ENCODE measurements around the gene TIMM10.

TIMM10 gene

DNA sequence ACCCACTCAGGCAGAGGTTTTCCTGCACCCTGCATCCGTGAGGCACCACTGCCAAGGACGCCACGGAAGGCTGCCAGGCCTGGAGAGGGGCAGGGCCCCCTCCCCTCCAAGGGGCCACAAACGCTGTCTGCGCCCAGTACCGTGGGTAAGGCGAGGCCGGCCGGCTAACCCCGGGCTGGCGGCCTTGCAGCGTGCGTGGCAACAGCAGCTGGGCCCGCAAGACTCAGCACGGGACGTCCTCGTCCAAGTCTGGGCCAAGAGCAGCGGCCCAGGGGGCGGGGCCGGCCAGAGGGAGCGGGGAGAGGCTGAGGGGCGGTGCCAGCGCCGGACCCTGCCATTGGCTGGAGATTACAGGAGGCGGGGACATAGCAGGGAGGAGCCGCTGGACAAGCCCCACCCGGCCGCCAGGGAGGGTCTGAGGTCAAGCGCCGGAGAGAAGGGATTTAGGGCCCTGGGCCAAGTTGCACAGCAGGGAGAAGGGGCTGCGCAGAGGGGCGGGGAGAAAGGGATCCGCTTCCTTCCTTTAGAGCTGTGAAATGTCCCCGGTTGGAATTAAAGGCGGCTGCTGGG, 31.1 kb downstream of the TIMM10 start:
- peak; percentile 95 for DNase-seq (ENCODE audit: low read depth, low spot score)
- Histone ChIP-seq H3K9ac (ENCODE audit: insufficient read length, low read depth) (peak overlapping the region; percentile 76), H3K4me3 (ENCODE audit: insufficient read length, low read depth) (no peak overlapping the region), H3K27me3 (ENCODE audit: insufficient read depth, insufficient read length) (no peaks in the 10 kb centered on the region), H3K4me1 (ENCODE audit: insufficient read depth, insufficient read length) (peaks cover 26% of the 10 kb centered on the region), H3K36me3 (ENCODE audit: insufficient read depth, insufficient read length, low read length) (no peaks in the 10 kb centered on the region), H3K9me3 (ENCODE audit: insufficient read depth, low read length) (no peaks in the 10 kb centered on the region)
- TF ChIP-seq ZNF274 (IDR thresholded peaks at IDR 0.05; ENCODE audit: low read depth, low read length), result no peak

DNA sequence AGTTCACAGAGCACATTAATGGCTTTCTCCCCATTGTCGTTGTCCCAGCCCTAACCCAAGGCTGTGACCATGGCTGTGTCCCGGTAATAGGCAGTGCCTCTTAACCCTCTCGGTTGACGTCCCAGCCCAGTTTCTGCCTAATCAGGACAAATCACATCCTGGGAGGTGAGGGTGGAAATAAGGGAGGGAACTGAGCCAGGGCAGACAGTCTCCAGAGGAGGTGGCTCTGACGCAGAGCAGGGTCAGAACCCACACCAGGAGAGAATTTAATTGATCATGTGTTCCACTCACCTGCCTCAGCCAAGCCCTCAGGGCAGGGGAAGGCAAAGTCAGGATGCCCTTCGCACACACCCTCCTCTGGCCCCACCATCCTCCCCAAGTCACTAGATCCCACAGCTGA, 32.0 kb downstream of the TIMM10 start:
- Histone ChIP-seq H3K36me3 (ENCODE audit: insufficient read depth, insufficient read length, low read length) (peaks cover 7% of the 10 kb centered on the region), H3K4me3 (ENCODE audit: insufficient read length, low read depth) (no peak overlapping the region), H3K27me3 (ENCODE audit: insufficient read depth, insufficient read length) (no peaks in the 10 kb centered on the region), H3K4me1 (ENCODE audit: insufficient read depth, insufficient read length) (peaks cover 30% of the 10 kb centered on the region), H3K9me3 (ENCODE audit: insufficient read depth, low read length) (no peaks in the 10 kb centered on the region), H3K9ac (ENCODE audit: insufficient read length, low read depth) (no peak overlapping the region)
- DNase-seq (ENCODE audit: low read depth, low spot score), result no peak
- TF ChIP-seq ZNF274 (IDR thresholded peaks at IDR 0.05; ENCODE audit: low read depth, low read length), result no peak
- no peak for TF ChIP-seq SUZ12 (IDR thresholded peaks at IDR 0.05; ENCODE audit: extremely low read depth, insufficient read depth, insufficient read length)
- TF ChIP-seq YY1 (IDR thresholded peaks at IDR 0.05; ENCODE audit: insufficient read depth, insufficient read length), result no peak

DNA sequence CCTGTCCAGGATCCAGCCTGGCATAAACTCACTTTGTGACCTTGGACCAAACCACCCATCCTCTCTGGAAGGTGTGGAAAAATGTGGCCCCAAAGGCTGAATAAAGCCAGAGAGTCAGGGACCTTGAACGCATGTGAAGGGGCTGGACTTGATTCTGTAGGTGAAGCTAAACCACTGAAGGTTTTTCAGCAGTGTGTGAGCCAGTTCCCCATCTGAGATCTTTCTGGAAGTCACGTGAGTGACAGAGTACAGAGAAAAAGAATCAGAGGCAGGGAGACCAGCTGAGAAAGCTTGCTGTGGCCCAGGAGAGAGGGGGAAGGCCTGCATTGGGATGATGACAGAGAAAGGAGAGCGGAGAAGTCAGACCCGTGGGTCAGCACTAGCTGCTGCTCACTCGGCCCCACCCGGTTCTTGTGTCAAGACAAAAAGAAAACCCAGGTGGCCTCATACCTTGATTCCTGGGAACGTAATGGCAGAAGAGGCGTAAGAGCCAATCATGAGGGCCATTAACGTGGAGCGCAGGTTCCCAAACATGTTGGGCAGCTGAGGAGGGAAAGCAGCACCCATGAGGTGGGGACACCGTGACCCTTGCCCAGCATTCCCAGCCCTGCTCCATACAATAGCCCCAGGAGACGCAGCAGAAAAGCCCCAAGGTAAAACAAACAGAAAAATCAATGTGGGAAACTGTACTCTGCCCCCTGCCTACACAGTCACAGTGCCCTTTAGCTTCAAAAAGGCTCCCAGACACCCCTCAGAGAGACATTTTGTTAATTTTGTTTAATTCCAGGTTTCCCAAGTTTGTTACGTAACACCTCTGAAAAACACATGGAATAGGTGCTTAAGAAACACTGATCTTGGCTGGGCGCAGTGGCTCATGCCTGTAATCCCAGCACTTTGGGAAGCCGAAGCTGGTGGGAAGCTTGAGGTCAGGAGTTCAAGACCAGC, 33.0 kb downstream of the TIMM10 start:
- Histone ChIP-seq H3K4me3 (ENCODE audit: insufficient read length, low read depth) (no peak overlapping the region), H3K9ac (ENCODE audit: insufficient read length, low read depth) (no peak overlapping the region), H3K4me1 (ENCODE audit: insufficient read depth, insufficient read length) (peaks cover 31% of the 10 kb centered on the region), H3K9me3 (ENCODE audit: insufficient read depth, low read length) (no peaks in the 10 kb centered on the region), H3K27me3 (ENCODE audit: insufficient read depth, insufficient read length) (no peaks in the 10 kb centered on the region), H3K36me3 (ENCODE audit: insufficient read depth, insufficient read length, low read length) (peaks cover 7% of the 10 kb centered on the region)
- TF ChIP-seq ZNF274 (IDR thresholded peaks at IDR 0.05; ENCODE audit: low read depth, low read length), result no peak
- TF ChIP-seq YY1 (IDR thresholded peaks at IDR 0.05; ENCODE audit: insufficient read depth, insufficient read length), result no peak
- TF ChIP-seq SUZ12 (IDR thresholded peaks at IDR 0.05; ENCODE audit: extremely low read depth, insufficient read depth, insufficient read length), result no peak
- no peak for DNase-seq (ENCODE audit: low read depth, low spot score)

DNA sequence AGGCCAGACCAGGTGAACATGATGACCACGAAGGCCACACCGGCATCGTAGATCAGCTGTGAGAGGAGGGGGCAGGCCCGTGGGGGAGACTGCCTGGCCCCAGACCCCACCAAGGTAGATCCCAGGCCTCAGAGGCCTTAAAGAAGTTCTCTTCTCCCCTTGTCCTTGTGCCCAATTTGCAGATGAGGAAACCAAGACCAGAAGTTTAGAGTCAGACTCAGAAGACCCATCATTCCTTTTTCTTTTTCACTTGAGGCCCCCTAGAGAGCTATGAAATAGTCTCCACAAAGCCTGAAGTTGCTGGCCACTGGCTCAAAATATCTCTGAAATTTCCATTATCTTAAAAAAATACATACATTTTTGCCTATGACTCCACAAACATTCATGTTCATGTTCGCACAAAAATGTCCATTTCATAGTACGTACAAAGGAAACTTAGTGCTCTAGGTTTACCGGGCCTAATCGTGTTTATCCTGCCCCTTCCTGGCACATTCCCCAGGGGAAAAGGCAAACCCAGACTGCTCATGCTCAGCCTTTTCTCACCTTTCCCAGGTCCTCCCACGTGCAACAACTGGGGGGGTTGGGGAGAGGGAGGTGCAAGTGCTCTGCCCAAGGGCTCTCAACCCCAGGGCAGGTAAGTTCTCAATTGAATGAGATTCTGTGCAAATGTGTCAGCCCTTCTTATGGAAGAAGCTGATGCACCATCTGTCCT, 34.3 kb downstream of the TIMM10 start:
- no peak for DNase-seq (ENCODE audit: low read depth, low spot score)
- Histone ChIP-seq H3K4me3 (ENCODE audit: insufficient read length, low read depth) (no peak overlapping the region), H3K27me3 (ENCODE audit: insufficient read depth, insufficient read length) (no peaks in the 10 kb centered on the region), H3K4me1 (ENCODE audit: insufficient read depth, insufficient read length) (peaks cover 32% of the 10 kb centered on the region), H3K9ac (ENCODE audit: insufficient read length, low read depth) (no peak overlapping the region), H3K36me3 (ENCODE audit: insufficient read depth, insufficient read length, low read length) (peaks cover 7% of the 10 kb centered on the region), H3K9me3 (ENCODE audit: insufficient read depth, low read length) (no peaks in the 10 kb centered on the region)
- TF ChIP-seq ZNF274 (IDR thresholded peaks at IDR 0.05; ENCODE audit: low read depth, low read length), result no peak
- TF ChIP-seq YY1 (IDR thresholded peaks at IDR 0.05; ENCODE audit: insufficient read depth, insufficient read length), result no peak
- no peak for TF ChIP-seq SUZ12 (IDR thresholded peaks at IDR 0.05; ENCODE audit: extremely low read depth, insufficient read depth, insufficient read length)

DNA sequence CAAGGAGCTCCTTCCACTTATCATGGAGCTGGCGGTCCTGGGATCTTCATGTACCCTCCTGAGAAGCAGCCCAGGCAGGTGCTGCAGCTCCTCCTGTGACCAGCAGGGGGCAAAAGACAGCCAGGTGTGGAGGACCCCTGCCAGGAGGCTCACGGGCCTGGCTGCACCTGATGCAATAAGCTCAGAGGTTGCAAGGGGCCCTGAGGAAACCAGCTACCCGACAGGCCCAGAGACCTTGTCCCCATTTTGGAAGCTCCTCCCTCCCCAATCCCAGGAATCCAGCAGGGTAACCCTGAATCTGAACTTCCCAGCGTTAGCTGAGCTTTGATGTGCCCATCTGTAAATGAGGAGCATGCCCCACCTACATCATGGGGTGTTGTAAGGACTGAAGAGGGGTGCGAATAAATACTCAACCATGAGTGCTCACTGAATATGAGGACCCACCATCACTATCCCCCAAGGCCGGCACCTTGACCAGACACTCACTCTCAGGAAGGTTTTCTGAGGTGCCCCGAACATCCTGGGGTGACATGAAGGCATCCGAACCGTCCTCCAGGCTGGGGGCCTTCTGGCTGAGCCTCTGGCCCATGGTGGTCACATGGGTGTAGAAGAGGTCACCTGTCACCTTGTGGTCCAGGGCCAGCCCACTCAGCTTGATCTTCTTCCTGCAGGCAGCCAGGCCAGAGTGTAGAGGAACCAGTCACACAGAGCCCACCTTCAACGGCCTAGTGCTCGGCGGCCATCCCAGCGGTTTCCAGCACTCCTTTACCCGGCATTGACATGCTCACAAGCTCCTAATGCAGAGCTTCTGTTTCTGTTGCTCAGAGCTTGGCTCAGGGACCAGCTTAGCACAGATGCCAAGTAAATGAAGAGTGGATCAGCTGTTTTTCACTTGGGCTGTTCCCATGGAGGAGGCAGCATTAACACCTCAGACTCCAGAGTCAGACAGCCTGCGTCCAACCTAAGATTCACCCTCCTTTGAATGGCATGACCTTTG, 36.7 kb downstream of the TIMM10 start:
- TF ChIP-seq SUZ12 (IDR thresholded peaks at IDR 0.05; ENCODE audit: extremely low read depth, insufficient read depth, insufficient read length) (no peak), YY1 (IDR thresholded peaks at IDR 0.05; ENCODE audit: insufficient read depth, insufficient read length) (no peak), ZNF274 (IDR thresholded peaks at IDR 0.05; ENCODE audit: low read depth, low read length) (no peak)
- peaks cover 18% of the 10 kb centered on the region for H3K4me1 ChIP-seq (ENCODE audit: insufficient read depth, insufficient read length)
- DNase-seq (ENCODE audit: low read depth, low spot score), result no peak
- H3K27me3 ChIP-seq (ENCODE audit: insufficient read depth, insufficient read length), result no peaks in the 10 kb centered on the region
- no peak overlapping the region for H3K4me3 ChIP-seq (ENCODE audit: insufficient read length, low read depth)
- no peaks in the 10 kb centered on the region for H3K9me3 ChIP-seq (ENCODE audit: insufficient read depth, low read length)
- H3K36me3 ChIP-seq (ENCODE audit: insufficient read depth, insufficient read length, low read length), result peaks cover 7% of the 10 kb centered on the region
- peak overlapping the region; percentile 24 for H3K9ac ChIP-seq (ENCODE audit: insufficient read length, low read depth)

DNA sequence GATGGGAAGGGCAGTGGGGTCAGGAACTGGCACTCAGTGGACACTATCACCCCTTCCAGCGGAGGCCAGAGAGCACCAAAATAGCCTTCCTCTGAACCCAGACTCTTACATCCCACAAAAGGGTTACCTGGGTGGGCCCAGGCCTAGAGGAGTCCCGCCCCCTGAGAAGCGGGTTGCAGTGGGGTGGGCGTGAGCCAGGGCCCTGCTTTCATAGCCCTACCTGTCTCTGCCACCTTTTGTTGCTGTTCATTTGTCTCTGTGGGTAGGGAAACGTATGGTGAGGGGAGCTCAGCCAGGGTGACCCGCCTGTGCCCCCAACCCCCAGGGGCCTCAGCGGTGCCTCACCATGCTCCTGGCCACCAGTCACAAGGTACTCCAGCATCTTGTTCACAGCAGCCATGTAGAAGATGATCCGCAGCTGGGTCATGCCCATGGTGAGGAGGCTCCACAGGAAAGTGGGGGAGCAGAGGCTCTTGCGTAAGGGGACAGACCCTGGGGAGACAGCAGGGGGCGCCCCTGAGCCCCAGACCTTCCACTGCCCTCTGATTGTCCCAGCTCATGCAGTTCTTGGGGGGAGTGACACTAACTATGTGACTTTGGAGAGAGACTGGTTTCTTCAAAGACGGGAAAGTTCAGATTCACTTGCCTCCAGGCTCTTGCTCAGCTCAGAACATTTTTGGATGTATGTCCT, 39.0 kb downstream of the TIMM10 start:
- no peaks in the 10 kb centered on the region for H3K27me3 ChIP-seq (ENCODE audit: insufficient read depth, insufficient read length)
- TF ChIP-seq ZNF274 (IDR thresholded peaks at IDR 0.05; ENCODE audit: low read depth, low read length) (no peak), SUZ12 (IDR thresholded peaks at IDR 0.05; ENCODE audit: extremely low read depth, insufficient read depth, insufficient read length) (no peak), YY1 (IDR thresholded peaks at IDR 0.05; ENCODE audit: insufficient read depth, insufficient read length) (no peak)
- peaks cover 7% of the 10 kb centered on the region for H3K36me3 ChIP-seq (ENCODE audit: insufficient read depth, insufficient read length, low read length)
- H3K4me3 ChIP-seq (ENCODE audit: insufficient read length, low read depth), result no peak overlapping the region
- no peak for DNase-seq (ENCODE audit: low read depth, low spot score)
- H3K9me3 ChIP-seq (ENCODE audit: insufficient read depth, low read length), result no peaks in the 10 kb centered on the region
- peaks cover 10% of the 10 kb centered on the region for H3K4me1 ChIP-seq (ENCODE audit: insufficient read depth, insufficient read length)
- H3K9ac ChIP-seq (ENCODE audit: insufficient read length, low read depth), result no peak overlapping the region
